DMS79 treated with DMSO at 0.1 percent for 48 hours (cell line): ENCODE data around the gene MYOF.
"Not testable (repeated sequence)": the region's sequence is repeated elsewhere in the genome, so short reads cannot be mapped to it uniquely, and the experiment has no call there.

Source experiments
- DNase-seq: peaks from one replicate; lab custom pipeline; 2025; lab: John Stamatoyannopoulos, UW

The MYOF gene

GRCh38 chr10:93456480-93456879 lies 25.7 kb downstream of the MYOF start:
- no peak for DNase-seq

- no peak for DNase-seq
These were observed 27.4 kb downstream of the MYOF start for GRCh38 chr10:93454736-93455135.

GRCh38 chr10:93454146-93454545 lies 28.0 kb downstream of the MYOF start:
- DNase-seq: no peak

- DNase-seq: no peak
These were observed 30.0 kb downstream of the MYOF start for GRCh38 chr10:93452143-93452542.

- no peak for DNase-seq
These were observed 30.7 kb downstream of the MYOF start for GRCh38 chr10:93451244-93451947.

GRCh38 chr10:93447970-93448369 lies 34.2 kb downstream of the MYOF start:
- DNase-seq: no peak

GRCh38 chr10:93447019-93447418 lies 35.1 kb downstream of the MYOF start:
- no peak for DNase-seq

- no peak for DNase-seq
These were observed 36.0 kb downstream of the MYOF start for GRCh38 chr10:93445978-93446720.

- peak; percentile 83 for DNase-seq
These were observed 36.8 kb downstream of the MYOF start for GRCh38 chr10:93445097-93445960.

GRCh38 chr10:93443481-93443880 lies 38.7 kb downstream of the MYOF start:
- no peak for DNase-seq

- DNase-seq: not testable (repeated sequence)
These were observed 39.4 kb downstream of the MYOF start for GRCh38 chr10:93442721-93443120.

GRCh38 chr10:93440591-93441091 lies 41.5 kb downstream of the MYOF start:
- no peak for DNase-seq

GRCh38 chr10:93438613-93439253 lies 43.4 kb downstream of the MYOF start:
- peak; percentile 19 for DNase-seq

- DNase-seq: no peak
These were observed 44.1 kb downstream of the MYOF start for GRCh38 chr10:93437946-93438612.

GRCh38 chr10:93437086-93437945 lies 44.8 kb downstream of the MYOF start:
- DNase-seq: no peak

- no peak for DNase-seq
These were observed 45.5 kb downstream of the MYOF start for GRCh38 chr10:93436591-93437085.

- DNase-seq: no peak
These were observed 46.3 kb downstream of the MYOF start for GRCh38 chr10:93435621-93436397.

GRCh38 chr10:93434991-93435491 lies 47.1 kb downstream of the MYOF start:
- no peak for DNase-seq

GRCh38 chr10:93431361-93431760 lies 50.8 kb downstream of the MYOF start:
- no peak for DNase-seq
